H54 (cell line): Measurements from ENCODE around the gene CBX7.

ENCODE experiments used
- DNase-seq: peaks from one replicate; pipeline ENCODE4 v3.0.0; 2011; ENCODE audit warnings: low spot score, mixed read lengths; ENCODE audit not compliant: insufficient read length
- FAIRE-seq: peaks from 3 replicates; lab custom pipeline; 2011; peaks lifted over from hg19 to GRCh38; lab: Jason Lieb, UNC
- POLR2A ChIP-seq: IDR thresholded peaks from 2 replicates; pipeline ENCODE4 v1.6.1; 2011; ENCODE audit warnings: low read depth, mild to moderate bottlenecking, low read length

The CBX7 gene

DNA sequence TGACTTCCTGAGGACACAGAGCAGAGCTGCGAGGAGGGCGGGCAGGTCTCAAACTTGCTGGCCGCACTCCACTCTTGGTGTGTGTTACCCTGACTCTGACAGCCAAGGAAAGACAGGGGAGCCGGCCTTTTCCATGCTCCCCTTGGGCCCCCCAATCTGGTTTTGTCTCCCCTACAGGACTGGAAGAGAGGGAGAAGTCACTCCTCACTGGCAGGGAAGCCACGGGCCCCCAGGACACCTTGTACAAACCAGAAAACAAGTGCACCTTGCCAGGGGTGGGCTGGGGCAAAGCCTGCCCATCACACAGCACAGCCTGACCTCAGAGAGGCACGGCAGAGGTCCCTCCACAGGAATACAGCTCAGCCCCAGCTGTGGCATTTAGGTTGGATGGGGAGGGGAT, 20.2 kb downstream of the CBX7 start:
- FAIRE-seq (no peak), DNase-seq (no peak)
- TF ChIP-seq POLR2A = no peak

DNA sequence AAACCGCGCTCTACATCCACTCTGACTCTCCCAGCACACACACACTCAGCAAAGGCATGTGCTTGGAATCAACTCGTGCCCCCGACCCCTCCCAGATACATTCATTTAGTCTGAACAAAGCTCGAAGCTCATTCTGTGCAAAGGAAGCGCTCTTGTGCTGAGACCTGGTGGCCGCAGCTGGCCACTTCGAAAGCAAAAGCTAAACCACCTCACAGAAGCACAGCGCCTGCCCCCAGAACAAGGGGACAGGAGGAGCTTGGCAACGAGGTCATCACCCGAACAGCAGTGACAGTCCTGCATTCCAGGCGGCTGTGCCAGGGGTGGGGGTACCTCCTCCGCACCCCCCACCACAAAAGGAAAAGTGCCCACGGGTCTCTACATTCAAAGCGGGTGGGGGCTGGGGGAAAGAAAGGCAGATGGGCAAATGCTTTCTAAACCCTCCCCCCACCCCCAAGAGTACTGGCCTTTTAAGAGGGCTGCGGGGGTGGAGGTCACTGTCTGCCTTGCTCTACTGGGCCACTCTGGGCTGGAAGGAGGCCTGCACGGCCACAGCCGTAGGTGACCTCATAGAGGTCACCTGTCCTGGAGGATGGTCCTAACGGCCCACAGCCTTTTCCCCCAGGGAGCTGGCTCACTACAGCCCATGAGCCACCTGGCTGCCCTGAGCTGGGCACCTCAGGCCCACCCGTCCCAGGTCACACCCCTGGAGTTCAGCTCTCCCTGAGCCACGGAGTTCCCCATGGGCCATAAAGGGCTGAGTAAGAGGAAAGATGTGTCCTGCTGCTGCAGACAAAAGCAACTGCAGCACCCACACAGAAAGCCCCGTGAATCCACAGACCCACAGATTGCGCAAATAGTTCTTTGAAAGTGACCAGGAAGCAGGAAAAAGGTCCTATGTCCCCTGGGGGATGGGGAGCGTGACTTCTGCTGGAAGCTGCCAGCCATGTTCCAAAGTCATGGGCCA, 21.3 kb downstream of the CBX7 start:
- FAIRE-seq (no peak), DNase-seq (no peak)
- TF ChIP-seq POLR2A = no peak

GRCh38 chr22:39130152-39130704, 22.3 kb downstream of the CBX7 start:
- no peak for DNase-seq
- FAIRE-seq = no peak
- no peak for TF ChIP-seq POLR2A

DNA sequence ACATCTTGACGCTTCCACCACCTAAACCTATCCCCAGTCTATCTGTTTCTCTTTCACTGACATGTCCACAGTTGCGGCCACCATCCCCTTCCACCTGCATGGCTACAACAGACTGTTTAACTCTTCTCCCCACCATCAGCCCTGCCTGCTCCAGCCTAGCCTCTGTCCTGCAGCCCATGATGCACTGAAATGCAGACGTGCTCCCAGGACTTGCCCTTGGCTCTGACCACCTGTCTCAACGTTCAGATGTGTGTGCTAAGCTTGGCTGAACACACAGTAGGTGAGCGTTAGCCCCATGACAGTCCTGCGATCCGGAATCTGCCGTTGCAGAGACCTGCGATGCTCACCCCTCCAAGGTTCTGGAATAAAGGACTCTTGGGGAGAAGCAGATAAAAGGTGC, 22.7 kb downstream of the CBX7 start:
- no peak for DNase-seq
- no peak for TF ChIP-seq POLR2A
- no peak for FAIRE-seq

DNA sequence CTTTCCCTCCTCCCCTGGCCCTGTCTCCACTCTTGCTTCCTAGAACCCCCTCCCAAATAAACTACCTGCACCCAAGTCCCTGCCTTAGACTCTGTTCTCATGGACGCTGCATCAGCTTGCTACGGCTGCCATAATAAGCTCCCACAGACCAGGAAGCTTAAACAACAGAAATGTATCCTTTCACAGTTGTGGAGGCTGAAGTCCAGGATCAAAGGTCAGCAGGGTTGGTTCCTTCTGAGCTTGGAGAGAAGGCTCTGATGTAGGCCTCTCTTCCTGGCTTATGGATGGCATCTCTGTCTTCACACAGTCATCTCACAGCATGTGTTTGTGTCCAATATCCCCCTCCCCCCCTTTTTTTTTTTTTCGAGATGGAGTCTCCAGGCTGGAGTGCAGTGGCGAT, 23.4 kb downstream of the CBX7 start:
- FAIRE-seq (no peak), DNase-seq (no peak)
- TF ChIP-seq POLR2A = no peak

DNA sequence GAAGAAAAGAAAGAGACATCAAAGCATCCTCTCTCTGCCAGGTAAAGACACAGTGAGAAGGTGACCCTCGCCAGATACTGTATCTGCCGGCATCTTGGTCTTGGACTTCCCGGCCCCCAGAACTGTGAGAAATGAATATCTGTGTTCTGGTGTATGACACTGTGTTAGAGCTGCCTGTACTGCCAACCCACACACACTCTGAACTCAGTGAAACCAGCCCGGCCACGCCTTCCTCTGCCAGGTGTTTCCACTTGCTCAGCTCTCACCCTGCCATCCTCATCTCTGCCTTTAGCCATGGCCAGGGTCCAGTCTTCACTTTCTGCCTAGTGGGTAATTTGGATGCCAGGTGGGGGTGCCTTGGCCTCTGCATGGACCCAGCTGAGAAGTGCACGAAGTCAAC, 24.0 kb downstream of the CBX7 start:
- TF ChIP-seq POLR2A = no peak
- DNase-seq (no peak), FAIRE-seq (no peak)

GRCh38 chr22:39125622-39126021, 26.9 kb downstream of the CBX7 start:
- no peak for DNase-seq
- no peak for TF ChIP-seq POLR2A
- no peak for FAIRE-seq

- DNase-seq = no peak
- no peak for FAIRE-seq
These were observed 28.5 kb downstream of the CBX7 start for GRCh38 chr22:39123751-39124581.

GRCh38 chr22:39122772-39123470, 29.6 kb downstream of the CBX7 start:
- DNase-seq (no peak), FAIRE-seq (no peak)
- TF ChIP-seq POLR2A = no peak

More at GRCh38 chr22:39123751-39124581, 28.5 kb downstream of the CBX7 start:
- TF ChIP-seq POLR2A = no peak

DNA sequence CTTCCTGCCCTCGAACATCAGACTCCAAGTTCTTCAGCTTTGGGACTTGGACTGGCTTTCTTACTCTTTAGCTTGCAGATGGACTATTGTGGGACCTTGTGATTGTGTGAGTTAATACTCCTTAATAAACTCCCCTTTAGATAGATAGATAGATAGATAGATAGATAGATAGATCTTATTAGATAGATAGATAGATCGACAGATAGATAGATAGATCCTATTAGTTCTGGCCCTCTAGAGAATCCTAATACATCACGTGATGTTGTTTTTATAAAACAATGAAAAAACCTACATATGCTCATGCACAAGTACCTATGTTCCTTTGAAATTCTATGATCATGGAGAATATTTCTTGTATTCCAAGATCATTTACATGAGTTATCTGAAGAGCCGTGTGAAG, 31.5 kb downstream of the CBX7 start:
- FAIRE-seq = no peak
- no peak for TF ChIP-seq POLR2A
- no peak for DNase-seq

- DNase-seq = no peak
- FAIRE-seq = no peak
- no peak for TF ChIP-seq POLR2A
These were observed 34.8 kb downstream of the CBX7 start for GRCh38 chr22:39117585-39118191.

DNA sequence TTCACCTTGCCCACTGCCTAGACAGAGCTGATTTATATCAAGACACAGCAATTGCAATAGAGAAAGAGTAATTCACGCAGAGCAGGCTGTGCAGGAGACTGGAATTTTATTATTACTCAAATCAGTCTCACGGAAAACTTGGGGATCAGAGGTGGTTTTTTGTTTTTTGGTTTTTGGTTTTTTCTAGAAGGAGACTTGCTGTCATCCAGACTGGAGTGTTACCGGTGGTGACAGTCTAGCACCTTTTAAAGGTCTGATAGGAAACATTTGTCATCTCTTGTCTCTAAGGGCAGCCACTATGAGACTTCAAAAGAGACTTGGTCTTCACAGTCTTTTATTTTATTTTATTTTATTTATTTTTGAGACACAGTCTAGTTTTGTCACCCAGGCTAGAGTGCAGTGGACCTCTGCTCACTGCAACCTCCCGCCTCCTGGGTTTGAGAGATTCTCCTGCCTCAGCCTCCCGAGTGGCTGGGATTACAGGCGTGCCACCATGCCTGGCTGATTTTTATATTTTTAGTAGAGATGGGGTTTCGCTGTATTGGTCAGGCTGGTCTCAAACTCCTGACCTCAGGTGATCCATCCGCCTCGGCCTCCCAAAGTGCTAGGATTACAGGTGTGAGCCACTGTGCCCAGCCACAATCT, 36.4 kb downstream of the CBX7 start:
- DNase-seq (no peak), FAIRE-seq (no peak)
- TF ChIP-seq POLR2A = no peak
